ENCODE data around the gene MTARC1.

The MTARC1 gene

GRCh38 chr1:220770245-220770913 is 16.3 kb upstream of the MTARC1 start:
- DNase-seq (ENCODE audit: low read depth, low spot score) = no peak

DNA sequence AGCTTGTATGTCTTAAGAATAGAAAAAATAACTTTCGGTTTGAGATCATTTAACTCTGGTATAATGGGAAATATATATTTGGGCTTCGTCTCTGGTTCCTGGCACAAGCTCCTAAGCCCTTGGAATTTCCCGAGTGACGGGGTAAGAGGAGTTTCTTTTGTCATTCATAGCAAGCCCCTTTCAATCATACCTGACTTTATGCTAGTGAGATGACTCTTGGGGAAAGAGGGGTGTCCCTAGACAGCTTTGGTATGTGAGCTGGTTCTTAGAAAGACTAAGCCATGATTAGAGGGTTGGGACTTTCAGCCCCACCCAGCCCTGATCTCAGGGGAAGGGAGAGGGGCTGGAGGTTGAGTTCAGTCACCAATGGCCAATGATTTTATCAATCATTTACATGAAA is 13.9 kb upstream of the MTARC1 start:
- no peak for DNase-seq (ENCODE audit: low read depth, low spot score)

GRCh38 chr1:220775240-220775853 is 11.4 kb upstream of the MTARC1 start:
- DNase-seq (ENCODE audit: low read depth, low spot score) = peak; percentile 50

- no peak for DNase-seq (ENCODE audit: low read depth, low spot score)
Measured at GRCh38 chr1:220776254-220776653, 10.5 kb upstream of the MTARC1 start.

- peak; percentile 89 for DNase-seq (ENCODE audit: low read depth, low spot score)
Measured at GRCh38 chr1:220776720-220777326, 9.9 kb upstream of the MTARC1 start.

DNA sequence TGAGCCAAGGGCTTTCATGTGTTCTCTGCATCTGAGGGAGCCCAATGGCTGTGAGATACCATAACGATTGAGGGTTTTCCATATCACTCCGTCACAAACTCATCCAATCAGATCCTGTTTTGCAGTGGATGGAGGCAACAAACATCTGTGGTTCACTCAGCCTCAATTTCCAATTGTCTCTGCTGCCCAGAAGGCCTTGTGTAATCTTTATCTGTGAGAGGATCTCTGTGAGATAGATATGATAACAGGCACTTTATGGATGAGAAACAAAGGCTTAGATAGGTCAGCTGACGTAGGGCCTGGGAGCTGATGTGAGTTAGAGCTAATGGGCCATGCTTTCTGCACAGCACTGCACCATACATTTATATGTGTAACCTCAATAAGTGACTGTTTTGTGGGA is 3.3 kb upstream of the MTARC1 start:
- DNase-seq (ENCODE audit: low read depth, low spot score) = no peak

DNA sequence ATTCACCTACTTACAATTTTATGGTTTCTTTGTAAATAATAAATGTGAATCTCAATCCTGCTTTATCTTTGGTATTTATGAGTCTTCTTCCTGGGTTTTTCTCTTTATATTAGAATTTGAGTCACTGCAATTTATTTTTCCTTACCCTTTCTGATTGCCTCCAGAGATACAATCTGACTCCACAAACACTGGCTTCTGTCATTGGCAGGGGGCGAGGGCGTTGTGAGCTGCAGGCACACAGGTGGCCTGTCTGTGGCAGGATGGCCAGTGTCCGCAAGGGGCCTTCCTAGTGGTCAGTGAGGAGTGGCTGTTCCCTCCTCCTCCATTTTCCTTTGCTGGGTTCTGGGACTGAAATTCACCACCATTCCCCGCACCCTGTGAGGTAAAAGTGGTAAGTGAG is 2.0 kb upstream of the MTARC1 start:
- DNase-seq (ENCODE audit: low read depth, low spot score) = no peak

GRCh38 chr1:220785166-220786056 is 1.3 kb upstream of the MTARC1 start:
- no peak for DNase-seq (ENCODE audit: low read depth, low spot score)

DNA sequence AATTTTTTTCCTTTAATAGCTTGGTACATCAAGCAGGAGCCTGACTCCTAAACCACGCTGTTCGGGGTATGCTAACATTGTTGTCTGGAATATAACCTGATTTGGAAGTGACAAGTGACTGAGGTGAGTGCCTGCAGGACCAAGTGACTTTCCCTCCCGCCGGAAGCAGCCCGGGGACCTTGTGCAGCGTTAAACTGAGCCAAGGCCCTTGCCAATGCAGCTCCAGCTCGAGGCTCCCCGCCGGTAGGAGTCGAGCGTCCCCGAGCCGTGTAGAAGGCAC is 716 bp upstream of the MTARC1 start:
- no peak for DNase-seq (ENCODE audit: low read depth, low spot score)

GRCh38 chr1:220787069-220787619 is 431 bp downstream of the MTARC1 start:
- DNase-seq (ENCODE audit: low read depth, low spot score) = no peak

GRCh38 chr1:220788900-220789299 is 2.2 kb downstream of the MTARC1 start:
- DNase-seq (ENCODE audit: low read depth, low spot score) = no peak

- DNase-seq (ENCODE audit: low read depth, low spot score) = no peak
Measured at GRCh38 chr1:220789532-220790147, 2.9 kb downstream of the MTARC1 start.

DNA sequence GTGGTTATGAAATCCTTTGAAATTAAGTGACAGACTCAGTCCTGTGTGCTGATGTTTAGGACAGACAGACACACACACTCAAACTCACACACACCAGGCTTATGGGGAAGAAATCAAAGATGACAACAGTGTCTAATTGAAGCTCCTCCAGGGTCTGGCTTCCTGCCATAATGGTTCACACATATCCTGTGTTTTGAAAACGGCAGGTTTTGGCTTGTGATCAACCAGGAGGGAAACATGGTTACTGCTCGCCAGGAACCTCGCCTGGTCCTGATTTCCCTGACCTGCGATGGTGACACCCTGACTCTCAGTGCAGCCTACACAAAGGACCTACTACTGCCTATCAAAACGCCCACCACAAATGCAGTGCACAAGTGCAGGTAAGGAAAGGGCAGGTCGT is 4.6 kb downstream of the MTARC1 start:
- DNase-seq (ENCODE audit: low read depth, low spot score) = no peak

GRCh38 chr1:220791956-220792355 is 5.2 kb downstream of the MTARC1 start:
- DNase-seq (ENCODE audit: low read depth, low spot score) = no peak

DNA sequence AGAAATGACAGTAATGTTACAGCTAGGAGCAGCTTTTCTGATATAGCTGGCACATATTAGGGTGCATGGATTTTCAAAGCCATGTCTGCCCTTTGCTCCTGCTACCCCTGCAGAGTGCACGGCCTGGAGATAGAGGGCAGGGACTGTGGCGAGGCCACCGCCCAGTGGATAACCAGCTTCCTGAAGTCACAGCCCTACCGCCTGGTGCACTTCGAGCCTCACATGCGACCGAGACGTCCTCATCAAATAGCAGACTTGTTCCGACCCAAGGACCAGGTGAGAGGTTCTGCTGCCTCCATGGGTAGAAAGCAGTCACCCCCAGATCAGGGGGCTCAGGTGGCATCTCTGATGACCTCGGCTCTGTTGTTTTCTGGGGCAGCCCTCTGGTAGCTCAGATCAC is 9.8 kb downstream of the MTARC1 start:
- no peak for DNase-seq (ENCODE audit: low read depth, low spot score)

GRCh38 chr1:220797044-220797443 is 10.3 kb downstream of the MTARC1 start:
- DNase-seq (ENCODE audit: low read depth, low spot score) = no peak

GRCh38 chr1:220797553-220797952 is 10.8 kb downstream of the MTARC1 start:
- no peak for DNase-seq (ENCODE audit: low read depth, low spot score)

DNA sequence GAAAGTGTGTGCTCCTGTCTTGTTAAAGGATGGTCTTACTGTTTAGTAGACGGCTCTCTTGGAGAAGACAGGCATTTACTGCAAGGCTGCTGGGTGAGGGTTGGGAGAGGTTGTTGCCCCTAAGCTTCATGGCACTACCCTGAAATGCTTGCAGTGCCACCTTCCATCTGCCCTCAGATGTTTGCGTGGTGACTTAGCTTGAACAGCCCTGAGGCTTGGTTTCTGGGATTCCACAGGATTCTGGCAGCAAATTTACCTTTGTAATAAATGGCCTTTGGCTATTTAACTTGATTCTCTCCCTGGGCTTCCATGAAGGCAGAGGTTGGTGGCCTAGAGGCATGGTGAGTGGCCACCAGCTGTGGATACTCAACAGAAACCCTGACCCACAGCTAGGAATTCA is 11.6 kb downstream of the MTARC1 start:
- no peak for DNase-seq (ENCODE audit: low read depth, low spot score)

- no peak for DNase-seq (ENCODE audit: low read depth, low spot score)
Measured at GRCh38 chr1:220800262-220800661, 13.5 kb downstream of the MTARC1 start.

DNA sequence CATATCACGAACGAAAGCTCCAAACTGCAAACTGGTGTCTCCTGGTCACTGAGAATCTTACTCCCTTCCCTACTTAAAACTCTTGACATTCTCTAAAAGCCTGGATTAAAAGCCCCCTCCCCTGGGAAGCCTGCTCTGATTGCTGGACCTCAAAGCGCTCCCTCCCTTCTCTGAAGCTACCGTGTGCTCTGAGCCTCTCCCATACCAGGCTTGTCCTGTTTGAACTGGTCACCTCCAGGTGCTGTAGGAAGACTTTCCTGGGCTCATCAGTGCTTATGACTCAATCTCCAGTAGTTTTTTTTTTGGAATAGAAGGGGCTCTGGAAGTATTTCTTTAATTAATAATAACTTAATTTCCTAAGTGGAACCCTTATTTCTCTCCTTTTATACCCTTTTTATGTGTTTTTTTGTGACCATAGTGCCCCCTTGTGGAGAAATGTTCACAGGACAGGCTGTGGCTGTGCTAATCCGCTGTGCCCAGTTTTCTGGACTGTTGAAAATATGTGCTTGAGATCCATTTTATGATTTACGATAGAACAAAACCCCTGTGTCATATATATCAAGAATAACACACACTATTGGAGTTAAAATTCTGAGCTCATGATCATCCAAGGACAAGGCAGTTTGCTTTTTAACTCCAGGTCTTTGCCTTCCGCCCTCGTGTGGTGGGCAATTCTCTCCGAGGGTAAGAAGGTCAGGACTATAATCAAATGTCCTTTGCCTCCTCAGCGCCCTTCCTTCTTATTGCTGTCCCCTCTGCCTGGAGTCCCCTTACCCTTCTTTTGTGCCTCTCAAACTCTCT is 16.9 kb downstream of the MTARC1 start:
- peak; percentile 65 for DNase-seq (ENCODE audit: low read depth, low spot score)

DNA sequence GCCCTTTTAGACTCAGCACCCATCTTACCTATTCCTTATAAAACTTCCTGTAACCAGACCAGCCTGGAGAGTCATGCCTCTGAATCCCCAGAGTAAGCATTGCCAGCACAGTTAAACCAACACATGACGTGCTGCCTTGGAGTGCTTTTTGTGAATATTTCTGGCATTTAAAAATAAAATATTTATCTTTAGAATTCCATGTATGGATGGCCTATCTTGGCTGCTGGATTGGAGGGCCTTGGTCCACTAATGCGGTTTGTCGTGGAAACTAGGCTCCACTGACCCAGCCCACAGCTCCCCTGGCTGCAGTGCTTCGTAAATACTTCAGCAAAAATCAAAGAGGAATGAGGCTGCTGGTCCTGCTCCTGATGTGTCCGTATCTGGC is 17.5 kb downstream of the MTARC1 start:
- DNase-seq (ENCODE audit: low read depth, low spot score) = no peak

Data from astrocyte of the hippocampus (primary cell).